Spinal cord (tissue), 10 donors: ENCODE measurements around the gene IL25. TPM values are rescaled to one million over a fixed set of nuclear protein-coding genes. Genes with fewer than 3 reads are reported as not detected.

ENCODE experiments used
- DNase-seq, 6 donors: peaks; one replicate each; pipeline versions ENCODE4 v3.0.0 to v3.0.0-alpha.2; 2013 to 2015; ENCODE audit warnings: low spot score in 6 of 6, low read depth in 4 of 6
- H3K27ac ChIP-seq: one replicate; pipeline ENCODE4 v1.5.1; 2013; ENCODE audit warnings: low read depth, low read length, control low read depth
- H3K27me3 ChIP-seq: one replicate; pipeline ENCODE4 v1.6.1; 2013; ENCODE audit warnings: low read length; ENCODE audit not compliant: control insufficient read depth, insufficient read depth
- H3K36me3 ChIP-seq: one replicate; pipeline ENCODE4 v1.6.1; 2013; ENCODE audit warnings: low read length; ENCODE audit not compliant: control insufficient read depth, insufficient read depth
- H3K4me1 ChIP-seq: one replicate; pipeline ENCODE4 v1.6.1; 2013; ENCODE audit warnings: low read length; ENCODE audit not compliant: control insufficient read depth, insufficient read depth
- H3K4me3 ChIP-seq: one replicate; pipeline ENCODE4 v1.5.1; 2013; ENCODE audit warnings: low read depth, low read length, control low read depth
- H3K9me3 ChIP-seq: one replicate; pipeline ENCODE4 v1.6.1; 2013; ENCODE audit warnings: low read length; ENCODE audit not compliant: control insufficient read depth, insufficient read depth
- WGBS: methylation state at CpG from one replicate; pipeline ENCODE4 v1.1.5; 2013; ENCODE audit warnings: missing lambda C conversion rate; ENCODE audit not compliant: insufficient coverage; 5-methylcytosine and 5-hydroxymethylcytosine counted together
- polyA plus RNA-seq, 2 donors: library from polyadenylated mRNA; unstranded; fragments of 120-200 nt; gene quantifications; one replicate each; pipeline ENCODE4 v1.2.1, GENCODE V29; 2013; ENCODE audit not compliant: insufficient read length in 2 of 2
- total RNA-seq, 2 donors: library from RNA; depleted of rRNA in 1 of 2; stranded (reverse); fragments of 120-200 nt in 1 of 2; fragments of >200 nt in 1 of 2; gene quantifications; one replicate each; pipeline versions ENCODE4 v1.2.3 to v1.2.4, GENCODE V29; 2013 to 2014
- donor health status: healthy.

The IL25 gene
- total and polyA plus RNA-seq, 4 donors, result not detected

GRCh38 chr14:23344481-23344880 lies 28.1 kb upstream of the IL25 start:
- Histone ChIP-seq H3K27ac (no peak overlapping the region), H3K4me1 (peaks cover 21% of the 10 kb centered on the region), H3K4me3 (no peak overlapping the region), H3K27me3 (no peaks in the 10 kb centered on the region), H3K9me3 (no peaks in the 10 kb centered on the region), H3K36me3 (peaks cover 33% of the 10 kb centered on the region)
- peak in 1 of 6 donors; percentile 24 for DNase-seq
- 72% methylated on average over 2 of the region's 3 CpGs for WGBS

- H3K9me3 ChIP-seq, result no peaks in the 10 kb centered on the region
- H3K4me3 ChIP-seq, result no peak overlapping the region
- DNase-seq, result no peak
- no peak overlapping the region for H3K27ac ChIP-seq
- H3K36me3 ChIP-seq, result peaks cover 33% of the 10 kb centered on the region
- 47% methylated on average over 11 of the region's 13 CpGs for WGBS
- no peaks in the 10 kb centered on the region for H3K27me3 ChIP-seq
- H3K4me1 ChIP-seq, result peaks cover 21% of the 10 kb centered on the region
Measured at GRCh38 chr14:23345987-23346692, 26.5 kb upstream of the IL25 start.

- H3K27me3 ChIP-seq, result no peaks in the 10 kb centered on the region
- peaks cover 33% of the 10 kb centered on the region for H3K36me3 ChIP-seq
- no peak overlapping the region for H3K27ac ChIP-seq
- DNase-seq, result no peak
- H3K4me3 ChIP-seq, result no peak overlapping the region
- H3K9me3 ChIP-seq, result no peaks in the 10 kb centered on the region
- 69% methylated on average over 23 of the region's 27 CpGs for WGBS
- peaks cover 28% of the 10 kb centered on the region for H3K4me1 ChIP-seq
Measured at GRCh38 chr14:23346693-23347405, 25.8 kb upstream of the IL25 start.

- Histone ChIP-seq H3K4me3 (no peak overlapping the region), H3K4me1 (peaks cover 30% of the 10 kb centered on the region), H3K9me3 (no peaks in the 10 kb centered on the region), H3K36me3 (peaks cover 33% of the 10 kb centered on the region), H3K27me3 (no peaks in the 10 kb centered on the region), H3K27ac (no peak overlapping the region)
- DNase-seq, result no peak
- 92% methylated on average over 6 of the region's 19 CpGs for WGBS
Measured at GRCh38 chr14:23347406-23348296, 25.0 kb upstream of the IL25 start.

- Histone ChIP-seq H3K36me3 (peaks cover 33% of the 10 kb centered on the region), H3K4me1 (peaks cover 30% of the 10 kb centered on the region), H3K4me3 (no peak overlapping the region), H3K9me3 (no peaks in the 10 kb centered on the region), H3K27me3 (no peaks in the 10 kb centered on the region), H3K27ac (no peak overlapping the region)
- WGBS, result 94% methylated on average over 2 of the region's 6 CpGs
- DNase-seq, result no peak
Measured at GRCh38 chr14:23348297-23348655, 24.3 kb upstream of the IL25 start.

GRCh38 chr14:23349156-23349845 lies 23.3 kb upstream of the IL25 start:
- no peak overlapping the region for H3K4me3 ChIP-seq
- no peaks in the 10 kb centered on the region for H3K27me3 ChIP-seq
- 100% methylated on average over 4 of the region's 8 CpGs for WGBS
- no peaks in the 10 kb centered on the region for H3K9me3 ChIP-seq
- H3K27ac ChIP-seq, result no peak overlapping the region
- no peak for DNase-seq
- H3K4me1 ChIP-seq, result peaks cover 30% of the 10 kb centered on the region
- H3K36me3 ChIP-seq, result peaks cover 33% of the 10 kb centered on the region

- Histone ChIP-seq H3K9me3 (no peaks in the 10 kb centered on the region), H3K27ac (peak overlapping the region; percentile 72), H3K36me3 (peaks cover 25% of the 10 kb centered on the region), H3K27me3 (no peaks in the 10 kb centered on the region), H3K4me3 (peak overlapping the region; percentile 67), H3K4me1 (peaks cover 23% of the 10 kb centered on the region)
- DNase-seq, result peak in 1 of 6 donors; percentile 78
- 4% methylated on average over 60 of the region's 61 CpGs for WGBS
Measured at GRCh38 chr14:23351681-23352505, 20.7 kb upstream of the IL25 start.

GRCh38 chr14:23352506-23353432 lies 19.8 kb upstream of the IL25 start, which contains the start of gene SLC22A17:
TSS of gene SLC22A17 (minus strand) at chr14:23352887.
- DNase-seq, result peak; percentile 87 to 99 (median 92)
- Histone ChIP-seq H3K9me3 (no peaks in the 10 kb centered on the region), H3K27ac (peak within 1 kb of the TSS; percentile 72), H3K27me3 (no peaks in the 10 kb centered on the region), H3K36me3 (peaks cover 23% of the 10 kb centered on the region), H3K4me3 (peak within 1 kb of the TSS; percentile 67), H3K4me1 (peaks cover 21% of the 10 kb centered on the region)
- WGBS, result 0% methylated on average over 33 of the region's 42 CpGs
